AG09309 (cell line): ENCODE data around the gene EXD3.

Experiments used
- DNase-seq: peaks from one replicate; pipeline ENCODE4 v3.0.0-alpha.2; 2010; ENCODE audit warnings: low read depth
- H3K4me3 ChIP-seq: 2 replicates; pipeline ENCODE4 v1.5.1; 2011; ENCODE audit warnings: mild to moderate bottlenecking, low read depth, low read length, moderate library complexity; ENCODE audit not compliant: control insufficient read depth
- CTCF ChIP-seq: IDR thresholded peaks from 2 replicates; pipeline ENCODE4 v1.5.1; 2011; ENCODE audit warnings: mild to moderate bottlenecking, low read depth, low read length, inconsistent platforms; ENCODE audit not compliant: insufficient read depth, control insufficient read depth; ENCODE audit errors: missing control alignments

EXD3 gene

GRCh38 chr9:137280474-137281344 is 142.3 kb downstream of the EXD3 start:
- no peak for TF ChIP-seq CTCF
- H3K4me3 ChIP-seq: no peak overlapping the region
- DNase-seq: no peak

- TF ChIP-seq CTCF: no peak
- H3K4me3 ChIP-seq: no peak overlapping the region
- no peak for DNase-seq
These were observed 143.1 kb downstream of the EXD3 start for GRCh38 chr9:137279741-137280473.

GRCh38 chr9:137278721-137279711 is 143.9 kb downstream of the EXD3 start:
- peak overlapping the region; percentile 87 for H3K4me3 ChIP-seq
- no peak for DNase-seq
- no peak for TF ChIP-seq CTCF

GRCh38 chr9:137278061-137278701 is 144.8 kb downstream of the EXD3 start:
- H3K4me3 ChIP-seq: peak overlapping the region; percentile 87
- no peak for TF ChIP-seq CTCF
- DNase-seq: no peak

- no peak for DNase-seq
- peak; percentile 39 for TF ChIP-seq CTCF
- peak within 1 kb of the TSS; percentile 87 for H3K4me3 ChIP-seq
These were observed 145.5 kb downstream of the EXD3 start, which contains the start of gene TOR4A for GRCh38 chr9:137277329-137278041. TSS of gene TOR4A (plus strand) at chr9:137277726. CDS start at chr9:137278690, 964 bp downstream.
